ENCODE measurements around the gene CFAP57. TPM values are rescaled to one million over a fixed set of nuclear protein-coding genes. Genes with fewer than 3 reads are reported as not detected.

CFAP57 gene
- total RNA-seq, 1 donor from 2014 or later: not detected

GRCh38 chr1:43274125-43274803 lies 102.1 kb downstream of the CFAP57 start:
- CTCF ChIA-PET: no interaction called here
- no peak for TF ChIP-seq CTCF (IDR thresholded peaks at IDR 0.05)
- ATAC-seq (ENCODE audit: low read depth) (peak; percentile 25), DNase-seq (no peak)
- Mint-ChIP-seq H3K27me3 (peaks cover 16% of the 10 kb centered on the region), H3K4me3 (no peak overlapping the region), H3K9me3 (no peaks in the 10 kb centered on the region), H3K4me1 (peaks cover 19% of the 10 kb centered on the region), H3K27ac (no peak overlapping the region), H3K36me3 (ENCODE audit: low read depth) (no peaks in the 10 kb centered on the region)
- intact Hi-C loops (cut with micrococcal nuclease): no loop called here
- POLR2A ChIA-PET: no interaction called here

- no peaks in the 10 kb centered on the region for H3K36me3 Mint-ChIP-seq (ENCODE audit: low read depth)
- ATAC-seq (ENCODE audit: low read depth): no peak
- CTCF ChIA-PET: no interaction called here
- peaks cover 19% of the 10 kb centered on the region for H3K4me1 Mint-ChIP-seq
- POLR2A ChIA-PET: no interaction called here
- no peaks in the 10 kb centered on the region for H3K9me3 Mint-ChIP-seq
- peaks cover 16% of the 10 kb centered on the region for H3K27me3 Mint-ChIP-seq
- intact Hi-C loops (cut with micrococcal nuclease): no loop called here
- no peak overlapping the region for H3K4me3 Mint-ChIP-seq
- H3K27ac Mint-ChIP-seq: no peak overlapping the region
- no peak for TF ChIP-seq CTCF (IDR thresholded peaks at IDR 0.05)
- no peak for DNase-seq
Observed at GRCh38 chr1:43274804-43275180, 102.7 kb downstream of the CFAP57 start.

GRCh38 chr1:43275826-43276620 lies 103.9 kb downstream of the CFAP57 start:
- peaks cover 8% of the 10 kb centered on the region for H3K4me1 Mint-ChIP-seq
- no peak for DNase-seq
- peaks cover 14% of the 10 kb centered on the region for H3K27me3 Mint-ChIP-seq
- POLR2A ChIA-PET: no interaction called here
- no peak overlapping the region for H3K27ac Mint-ChIP-seq
- CTCF ChIA-PET: no interaction called here
- no peak for TF ChIP-seq CTCF (IDR thresholded peaks at IDR 0.05)
- no peaks in the 10 kb centered on the region for H3K36me3 Mint-ChIP-seq (ENCODE audit: low read depth)
- no peak overlapping the region for H3K4me3 Mint-ChIP-seq
- H3K9me3 Mint-ChIP-seq: no peaks in the 10 kb centered on the region
- no peak for ATAC-seq (ENCODE audit: low read depth)
- intact Hi-C loops (cut with micrococcal nuclease): no loop called here

GRCh38 chr1:43276673-43277072 lies 104.5 kb downstream of the CFAP57 start:
- no peak for DNase-seq
- Mint-ChIP-seq H3K4me1 (peaks cover 6% of the 10 kb centered on the region), H3K27ac (no peak overlapping the region), H3K27me3 (peaks cover 10% of the 10 kb centered on the region), H3K9me3 (no peaks in the 10 kb centered on the region), H3K36me3 (ENCODE audit: low read depth) (no peaks in the 10 kb centered on the region), H3K4me3 (no peak overlapping the region)
- POLR2A ChIA-PET: no interaction called here
- ATAC-seq (ENCODE audit: low read depth): no peak
- CTCF ChIA-PET: no interaction called here
- TF ChIP-seq CTCF (IDR thresholded peaks at IDR 0.05): no peak
- intact Hi-C loops (cut with micrococcal nuclease): no loop called here

- TF ChIP-seq CTCF (IDR thresholded peaks at IDR 0.05): no peak
- Mint-ChIP-seq H3K27me3 (peaks cover 8% of the 10 kb centered on the region), H3K27ac (no peak overlapping the region), H3K4me1 (peaks cover 6% of the 10 kb centered on the region), H3K4me3 (no peak overlapping the region), H3K36me3 (ENCODE audit: low read depth) (no peaks in the 10 kb centered on the region), H3K9me3 (no peaks in the 10 kb centered on the region)
- CTCF ChIA-PET: no interaction called here
- no peak for ATAC-seq (ENCODE audit: low read depth)
- DNase-seq: no peak
- intact Hi-C loops (cut with micrococcal nuclease): no loop called here
- POLR2A ChIA-PET: no interaction called here
Observed at GRCh38 chr1:43277116-43277876, 105.2 kb downstream of the CFAP57 start.

Measured in activated B cell treated with CpG ODN at 0.5 μM for 24 hours (primary cell).